Esophagus muscularis mucosa (tissue), 4 donors: ENCODE measurements around the gene B4GALT6. TPM values are rescaled to one million over a fixed set of nuclear protein-coding genes. Genes with fewer than 3 reads are reported as not detected.

Experiments used
- DNase-seq: peaks from one replicate; pipeline ENCODE4 v3.0.0-alpha.2; 2017; ENCODE audit errors: extremely low spot score
- H3K27ac ChIP-seq, 4 donors: fragments of 200-600 bp; sonication (generic); replicated peaks in 1 of 4; 1 replicate in 3 of 4; 2 replicates in 1 of 4; pipeline ENCODE4 v1.5.1; 2016 to 2019; ENCODE audit warnings: mild to moderate bottlenecking in 1 of 4
- H3K27me3 ChIP-seq, 4 donors: fragments of 200-600 bp; sonication (generic); one replicate each; pipeline versions ENCODE4 v1.5.1 to v1.6.0; 2016 to 2019
- H3K36me3 ChIP-seq, 4 donors: fragments of 200-600 bp; sonication (generic); one replicate each; pipeline ENCODE4 v1.5.1; 2016 to 2019
- H3K4me1 ChIP-seq, 4 donors: fragments of 200-600 bp; sonication (generic); one replicate each; pipeline ENCODE4 v1.5.1; 2016 to 2019
- H3K4me3 ChIP-seq, 4 donors: fragments of 200-600 bp; sonication (generic); 1 replicate in 2 of 4; 2 replicates in 2 of 4; pipeline ENCODE4 v1.5.1; 2016 to 2019; ENCODE audit warnings: mild to moderate bottlenecking in 4 of 4, moderate library complexity in 1 of 4
- H3K9me3 ChIP-seq, 4 donors: fragments of 200-600 bp; sonication (generic); 1 replicate in 3 of 4; 2 replicates in 1 of 4; pipeline ENCODE4 v1.5.1; 2016 to 2019
- CTCF ChIP-seq, 3 experiments: fragments of 200-600 bp in 2 of 3; fragments of 450-650 bp in 1 of 3; sonication (generic) in 2 of 3; IDR thresholded peaks; one replicate each; pipeline ENCODE4 v1.5.1; 2017 to 2019; ENCODE audit warnings: antibody characterized with exemption in 3 of 3, mild to moderate bottlenecking in 2 of 3, moderate library complexity in 1 of 3
- EP300 ChIP-seq: sonication (generic); formaldehyde crosslinking; IDR thresholded peaks from one replicate; pipeline ENCODE4 v1.6.1; 2017; ENCODE audit warnings: antibody characterized with exemption
- POLR2A ChIP-seq: fragments of 450-650 bp; IDR thresholded peaks from one replicate; pipeline ENCODE4 v1.6.1; 2017; ENCODE audit warnings: antibody characterized with exemption, moderate library complexity, mild to moderate bottlenecking, low read depth
- POLR2AphosphoS5 ChIP-seq, 2 donors: sonication (generic); formaldehyde crosslinking; IDR thresholded peaks; one replicate each; pipeline ENCODE4 v1.6.1; 2017; ENCODE audit warnings: antibody characterized with exemption in 2 of 2
- WGBS: methylation state at CpG from one replicate; pipeline ENCODE4 v1.1.5; 2018; 5-methylcytosine and 5-hydroxymethylcytosine counted together
- intact Hi-C: fragments of 100-400 bp; cut with DNase I; formaldehyde crosslinking; loops from one replicate; pipeline ENCODE4 v1.15.1; 2023
- total RNA-seq, 4 donors: library from RNA; depleted of rRNA; stranded (reverse); fragments of >200 nt; gene quantifications; one replicate each; pipeline versions ENCODE4 v1.1.0 to v1.2.1, GENCODE V29; 2016

Gene B4GALT6
- total RNA-seq, 4 donors from 2014 or later, result 4.5 to 12.0 (median 8.0) TPM

GRCh38 chr18:31603315-31603714, 81.1 kb downstream of the B4GALT6 start:
- Histone ChIP-seq H3K9me3 (no peaks in the 10 kb centered on the region), H3K36me3 (no peaks in the 10 kb centered on the region), H3K4me1 (no peaks in the 10 kb centered on the region), H3K27me3 (no peaks in the 10 kb centered on the region), H3K4me3 (no peak overlapping the region), H3K27ac (no peak overlapping the region)
- DNase-seq, result no peak
- TF ChIP-seq POLR2A (no peak), EP300 (no peak), CTCF (IDR thresholded peaks at IDR 0.05) (no peak), POLR2AphosphoS5 (IDR thresholded peaks at IDR 0.05) (no peak)
- intact Hi-C loops, result no loop called here

GRCh38 chr18:31598021-31598805, 86.2 kb downstream of the B4GALT6 start:
- intact Hi-C loops, result no loop called here

DNA sequence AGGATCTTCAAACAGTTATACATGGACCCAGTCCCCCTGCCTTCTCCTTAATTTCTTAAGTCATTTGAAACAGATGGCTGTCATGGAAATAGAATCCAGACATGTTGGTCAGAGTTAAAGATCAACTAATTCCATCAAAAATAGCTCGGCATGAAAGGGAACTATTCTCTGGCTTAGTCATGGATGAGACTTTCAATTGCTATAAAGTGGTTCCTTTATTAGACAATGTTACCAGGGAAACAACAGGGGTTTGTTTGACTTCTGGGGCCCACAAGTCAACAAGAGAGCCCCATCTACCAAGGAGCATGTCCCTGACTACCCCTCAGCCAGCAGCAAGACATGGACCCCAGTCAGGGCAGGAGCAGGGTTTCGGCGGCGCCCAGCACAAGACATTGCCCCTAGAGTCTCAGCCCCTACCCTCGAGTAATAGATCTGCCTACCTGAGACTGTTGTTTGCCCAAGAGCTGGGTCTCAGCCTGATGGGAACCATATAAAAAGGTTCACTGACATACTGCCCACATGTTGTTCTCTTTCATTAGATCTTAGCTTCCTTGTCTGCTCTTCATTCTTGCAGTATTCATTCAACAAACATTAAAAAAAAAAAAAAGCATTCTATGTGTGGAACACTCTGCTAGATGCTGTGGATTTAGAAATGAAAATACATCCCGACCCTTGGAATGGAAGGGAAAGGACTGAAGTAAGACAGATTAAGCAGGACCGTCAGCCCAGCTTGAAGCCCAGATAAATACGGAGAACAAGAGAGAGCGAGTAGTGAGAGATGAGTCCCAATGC, 88.1 kb downstream of the B4GALT6 start:
- no peak for DNase-seq
- H3K4me1 ChIP-seq, result no peaks in the 10 kb centered on the region
- H3K27ac ChIP-seq, result no peak overlapping the region
- TF ChIP-seq EP300 (no peak), POLR2AphosphoS5 (IDR thresholded peaks at IDR 0.05) (no peak)
- WGBS, result 90% methylated on average over 9 of the region's 9 CpGs
- no peaks in the 10 kb centered on the region for H3K36me3 ChIP-seq
- H3K9me3 ChIP-seq, result peaks cover 0 to 3% (median 0%) of the 10 kb centered on the region in 4 donors
- intact Hi-C loops, result no loop called here
- H3K27me3 ChIP-seq, result no peaks in the 10 kb centered on the region
- H3K4me3 ChIP-seq, result no peak overlapping the region

More at GRCh38 chr18:31598021-31598805, 86.2 kb downstream of the B4GALT6 start:
- no peaks in the 10 kb centered on the region for H3K36me3 ChIP-seq
- no peak overlapping the region for H3K27ac ChIP-seq
- no peaks in the 10 kb centered on the region for H3K27me3 ChIP-seq
- WGBS, result 94% methylated on average over 13 of the region's 13 CpGs
- TF ChIP-seq POLR2A (no peak), EP300 (no peak), CTCF (IDR thresholded peaks at IDR 0.05) (no peak)
- H3K4me1 ChIP-seq, result no peaks in the 10 kb centered on the region
- no peak overlapping the region for H3K4me3 ChIP-seq
- no peak for DNase-seq
- H3K9me3 ChIP-seq, result peaks cover 0 to 3% (median 0%) of the 10 kb centered on the region in 4 donors

DNA sequence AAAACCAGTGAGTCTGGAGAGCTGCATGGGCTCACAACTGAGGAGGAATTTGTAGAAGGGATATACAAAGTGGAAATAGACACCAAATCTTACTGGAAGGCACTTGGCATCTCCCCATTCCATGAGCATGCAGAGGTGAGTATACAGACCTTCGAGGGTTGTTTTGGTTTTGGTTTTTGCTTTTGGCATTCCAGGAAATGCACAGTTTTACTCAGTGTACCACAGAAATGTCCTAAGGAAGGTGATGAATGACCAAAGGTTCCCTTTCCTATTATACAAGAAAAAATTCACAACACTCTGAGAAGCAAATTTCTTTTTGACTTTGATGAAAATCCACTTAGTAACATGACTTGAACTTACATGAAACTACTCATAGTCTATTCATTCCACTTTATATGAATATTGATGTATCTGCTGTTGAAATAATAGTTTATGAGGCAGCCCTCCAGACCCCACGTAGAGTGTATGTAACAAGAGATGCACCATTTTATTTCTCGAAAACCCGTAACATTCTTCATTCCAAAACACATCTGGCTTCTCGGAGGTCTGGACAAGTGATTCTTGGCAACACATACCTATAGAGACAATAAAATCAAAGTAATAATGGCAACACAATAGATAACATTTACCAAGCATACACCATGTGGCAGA, 89.1 kb downstream of the B4GALT6 start:
- H3K4me1 ChIP-seq, result no peaks in the 10 kb centered on the region
- intact Hi-C loops, result no loop called here
- WGBS, result 76% methylated on average over 5 of the region's 5 CpGs
- no peak for DNase-seq
- H3K36me3 ChIP-seq, result no peaks in the 10 kb centered on the region
- TF ChIP-seq POLR2A (no peak), POLR2AphosphoS5 (IDR thresholded peaks at IDR 0.05) (no peak), CTCF (IDR thresholded peaks at IDR 0.05) (no peak), EP300 (no peak)
- no peak overlapping the region for H3K4me3 ChIP-seq
- H3K27ac ChIP-seq, result no peak overlapping the region
- H3K27me3 ChIP-seq, result no peaks in the 10 kb centered on the region
- peaks cover 0 to 3% (median 0%) of the 10 kb centered on the region in 4 donors for H3K9me3 ChIP-seq
